SJSA1 (cell line): ENCODE measurements around the gene HHATL. TPM values are rescaled to one million over a fixed set of nuclear protein-coding genes. Genes with fewer than 3 reads are reported as not detected.

Experiments
- DNase-seq, 2 experiments: peaks; one replicate each; pipeline ENCODE4 v3.0.0-alpha.2; 2015 to 2020; ENCODE audit warnings: low spot score in 2 of 2, low read depth in 1 of 2
- H3K27ac ChIP-seq: fragments of 250-450 bp; sonication (Bioruptor Pico); 2 replicates; pipeline ENCODE4 v1.5.1; 2020; ENCODE audit warnings: mild to moderate bottlenecking, moderate library complexity
- H3K27me3 ChIP-seq: fragments of 250-450 bp; sonication (Bioruptor Pico); replicated peaks from 2 replicates; pipeline ENCODE4 v1.5.1; 2020; ENCODE audit warnings: mild to moderate bottlenecking, moderate library complexity
- H3K36me3 ChIP-seq: fragments of 250-450 bp; sonication (Bioruptor Pico); 2 replicates; pipeline ENCODE4 v1.5.1; 2020; ENCODE audit warnings: mild to moderate bottlenecking
- H3K4me1 ChIP-seq: fragments of 250-450 bp; sonication (Bioruptor Pico); replicated peaks from 2 replicates; pipeline ENCODE4 v1.6.1; 2021; ENCODE audit warnings: mild to moderate bottlenecking
- H3K4me3 ChIP-seq: fragments of 250-450 bp; sonication (Bioruptor Pico); 2 replicates; pipeline ENCODE4 v1.5.1; 2020; ENCODE audit warnings: mild to moderate bottlenecking
- H3K9me3 ChIP-seq: fragments of 250-450 bp; sonication (Bioruptor Pico); replicated peaks from 2 replicates; pipeline ENCODE4 v1.5.1; 2020; ENCODE audit warnings: mild to moderate bottlenecking
- total RNA-seq: library from RNA; depleted of rRNA; stranded (reverse); fragments of >200 nt; shearing (Covaris generic); gene quantifications from 2 replicates; pipeline ENCODE4 v1.2.3, GENCODE V29; 2014

The HHATL gene
- total RNA-seq, 1 experiment from 2014 or later = not detected

GRCh38 chr3:42660898-42661297, 41.7 kb downstream of the HHATL start:
- DNase-seq = no peak
- H3K4me1 ChIP-seq = peaks cover 3% of the 10 kb centered on the region; the same call in 1 of the 2 replicates
- H3K36me3 ChIP-seq = peaks cover 8% of the 10 kb centered on the region; the same call in 1 of the 2 replicates
- H3K27ac ChIP-seq = no peak overlapping the region
- H3K27me3 ChIP-seq = no peaks in the 10 kb centered on the region
- no peaks in the 10 kb centered on the region for H3K9me3 ChIP-seq
- H3K4me3 ChIP-seq = no peak overlapping the region

GRCh38 chr3:42660131-42660715, 42.4 kb downstream of the HHATL start:
- peaks cover 8% of the 10 kb centered on the region; the same call in 1 of the 2 replicates for H3K36me3 ChIP-seq
- H3K27me3 ChIP-seq = no peaks in the 10 kb centered on the region
- H3K4me1 ChIP-seq = peaks cover 9% of the 10 kb centered on the region
- H3K27ac ChIP-seq = no peak overlapping the region
- no peak overlapping the region for H3K4me3 ChIP-seq
- DNase-seq = no peak
- no peaks in the 10 kb centered on the region for H3K9me3 ChIP-seq

- no peak for DNase-seq
- Histone ChIP-seq H3K4me1 (peaks cover 16% of the 10 kb centered on the region), H3K4me3 (no peak overlapping the region), H3K27me3 (no peaks in the 10 kb centered on the region), H3K9me3 (no peaks in the 10 kb centered on the region), H3K36me3 (peaks cover 10% of the 10 kb centered on the region; the same call in 1 of the 2 replicates), H3K27ac (no peak overlapping the region)
Observed at GRCh38 chr3:42659451-42660130, 43.0 kb downstream of the HHATL start.

GRCh38 chr3:42658771-42659390, 43.7 kb downstream of the HHATL start:
- Histone ChIP-seq H3K27me3 (no peaks in the 10 kb centered on the region), H3K9me3 (no peaks in the 10 kb centered on the region), H3K4me1 (peaks cover 18% of the 10 kb centered on the region), H3K36me3 (peaks cover 11% of the 10 kb centered on the region; the same call in 1 of the 2 replicates), H3K27ac (no peak overlapping the region), H3K4me3 (no peak overlapping the region)
- DNase-seq = no peak

GRCh38 chr3:42658091-42658770, 44.4 kb downstream of the HHATL start:
- DNase-seq = no peak
- no peaks in the 10 kb centered on the region for H3K9me3 ChIP-seq
- no peak overlapping the region for H3K27ac ChIP-seq
- H3K4me3 ChIP-seq = no peak overlapping the region
- peaks cover 11% of the 10 kb centered on the region; the same call in 1 of the 2 replicates for H3K36me3 ChIP-seq
- no peaks in the 10 kb centered on the region for H3K27me3 ChIP-seq
- H3K4me1 ChIP-seq = peaks cover 25% of the 10 kb centered on the region

GRCh38 chr3:42657675-42658074, 44.9 kb downstream of the HHATL start:
- no peak for DNase-seq
- Histone ChIP-seq H3K36me3 (peaks cover 11% of the 10 kb centered on the region; the same call in 1 of the 2 replicates), H3K27me3 (no peaks in the 10 kb centered on the region), H3K9me3 (no peaks in the 10 kb centered on the region), H3K4me1 (peaks cover 30% of the 10 kb centered on the region), H3K27ac (no peak overlapping the region), H3K4me3 (no peak overlapping the region)

GRCh38 chr3:42656680-42657610, 45.7 kb downstream of the HHATL start:
- Histone ChIP-seq H3K27ac (no peak overlapping the region), H3K4me1 (peaks cover 38% of the 10 kb centered on the region), H3K4me3 (no peak overlapping the region), H3K9me3 (no peaks in the 10 kb centered on the region), H3K36me3 (peaks cover 11% of the 10 kb centered on the region; the same call in 1 of the 2 replicates), H3K27me3 (no peaks in the 10 kb centered on the region)
- DNase-seq = no peak

- Histone ChIP-seq H3K9me3 (no peaks in the 10 kb centered on the region), H3K36me3 (peaks cover 11% of the 10 kb centered on the region; the same call in 1 of the 2 replicates), H3K4me1 (peaks cover 46% of the 10 kb centered on the region), H3K27ac (no peak overlapping the region), H3K4me3 (no peak overlapping the region), H3K27me3 (no peaks in the 10 kb centered on the region)
- DNase-seq = peak in 1 of 2 experiments; percentile 22
Observed at GRCh38 chr3:42655980-42656679, 46.5 kb downstream of the HHATL start.

GRCh38 chr3:42655331-42655888, 47.2 kb downstream of the HHATL start:
- H3K4me1 ChIP-seq = peaks cover 53% of the 10 kb centered on the region

GRCh38 chr3:42654331-42655201, 48.0 kb downstream of the HHATL start:
- peak; percentile 49 to 63 for DNase-seq
- H3K36me3 ChIP-seq = peaks cover 21% of the 10 kb centered on the region
- H3K27me3 ChIP-seq = no peaks in the 10 kb centered on the region
- H3K27ac ChIP-seq = peak overlapping the region; percentile 73
- H3K4me3 ChIP-seq = peak overlapping the region; percentile 74
- no peaks in the 10 kb centered on the region for H3K9me3 ChIP-seq
- peaks cover 55% of the 10 kb centered on the region for H3K4me1 ChIP-seq

More at GRCh38 chr3:42655331-42655888, 47.2 kb downstream of the HHATL start:
- H3K9me3 ChIP-seq = no peaks in the 10 kb centered on the region
- H3K36me3 ChIP-seq = peaks cover 13% of the 10 kb centered on the region
- H3K27me3 ChIP-seq = no peaks in the 10 kb centered on the region
- peak overlapping the region; percentile 73; the same call in 1 of the 2 replicates for H3K27ac ChIP-seq
- peak overlapping the region; percentile 74 for H3K4me3 ChIP-seq
- DNase-seq = peak in 1 of 2 experiments; percentile 14

GRCh38 chr3:42653560-42654330, 48.9 kb downstream of the HHATL start, which contains the start of gene ZBTB47:
Gene ZBTB47, plus strand, starts transcription at chr3:42653697. Its CDS starts 4,659 bp downstream, at chr3:42658356.
- no peaks in the 10 kb centered on the region for H3K9me3 ChIP-seq
- peaks cover 27% of the 10 kb centered on the region for H3K36me3 ChIP-seq
- peak within 1 kb of the TSS; percentile 76 for H3K27ac ChIP-seq
- peak within 1 kb of the TSS; percentile 74 for H3K4me3 ChIP-seq
- peak in 1 of 2 experiments; percentile 15 for DNase-seq
- peaks cover 55% of the 10 kb centered on the region for H3K4me1 ChIP-seq
- no peaks in the 10 kb centered on the region for H3K27me3 ChIP-seq
